ENCODE measurements around the gene ZNF329.

Gene ZNF329

GRCh38 chr19:58079792-58080191 is 70.8 kb downstream of the ZNF329 start:
- Histone ChIP-seq H4K91ac (ENCODE audit: low read depth, low read length) (no peak overlapping the region), H3K27me3 (ENCODE audit: insufficient read depth, low read length) (no peaks in the 10 kb centered on the region), H3K9me3 (ENCODE audit: insufficient read depth, low read depth, low read length) (peaks cover 26% of the 10 kb centered on the region), H4K8ac (ENCODE audit: low read depth, low read length) (no peak overlapping the region), H3K23ac (ENCODE audit: low read length) (no peak overlapping the region), H3K4me3 (ENCODE audit: low read depth, low read length) (no peak overlapping the region), H3K4me2 (ENCODE audit: low read length) (no peak overlapping the region), H3K4ac (ENCODE audit: low read depth, low read length) (no peak overlapping the region), H2BK5ac (ENCODE audit: low read depth, low read length, poor library complexity) (no peak overlapping the region), H2AK5ac (ENCODE audit: low read length) (no peak overlapping the region), H3K27ac (ENCODE audit: low read depth, low read length) (no peak overlapping the region), H3K9ac (ENCODE audit: low read length) (no peak overlapping the region), H4K12ac (ENCODE audit: low read depth, low read length) (peak overlapping the region; percentile 28), H3K18ac (ENCODE audit: low read length) (no peak overlapping the region), H2BK120ac (ENCODE audit: insufficient read depth, low read length, poor library complexity) (no peak overlapping the region), H3K14ac (ENCODE audit: low read length) (no peak overlapping the region), H3K79me1 (ENCODE audit: low read length) (no peaks in the 10 kb centered on the region), H3K36me3 (ENCODE audit: control insufficient read depth in 1 of 2, insufficient read depth in 2 of 2, low read length in 2 of 2) (peaks cover 7 to 12% of the 10 kb centered on the region in 2 experiments), H3K79me2 (ENCODE audit: control insufficient read depth, insufficient read depth, low read length, poor library complexity) (no peaks in the 10 kb centered on the region), H3K4me1 (ENCODE audit: control insufficient read depth in 1 of 2, insufficient read depth in 2 of 2, low read length in 2 of 2) (no peaks in the 10 kb centered on the region), H2BK12ac (ENCODE audit: low read length) (no peak overlapping the region), H2AFZ (ENCODE audit: insufficient read depth, low read length, poor library complexity) (no peak overlapping the region)
- no peak for DNase-seq
- no CpG with 5 or more reads among the region's 10 CpGs for WGBS (ENCODE audit: extremely low coverage, insufficient coverage, insufficient read length)
